SK-N-MC (cell line): ENCODE results near the gene SPATC1L.

Experiments used
- EZH2 ChIP-seq: fragments of 200-600 bp; sonication (generic); IDR thresholded peaks from one replicate; pipeline ENCODE4 v1.6.1; 2017; ENCODE audit warnings: antibody characterized with exemption
- FOXP2 ChIP-seq: optimal IDR thresholded peaks from 2 replicates; pipeline ENCODE3; 2011; ENCODE audit warnings: mild to moderate bottlenecking, moderate library complexity; ENCODE audit not compliant: insufficient read depth; ENCODE audit errors: extremely low read length, control extremely low read depth
- POLR2AphosphoS5 ChIP-seq: IDR thresholded peaks from 2 replicates; pipeline ENCODE4 v1.6.1; 2012; ENCODE audit warnings: mild to moderate bottlenecking, low read depth, low read length, borderline replicate concordance

DNA sequence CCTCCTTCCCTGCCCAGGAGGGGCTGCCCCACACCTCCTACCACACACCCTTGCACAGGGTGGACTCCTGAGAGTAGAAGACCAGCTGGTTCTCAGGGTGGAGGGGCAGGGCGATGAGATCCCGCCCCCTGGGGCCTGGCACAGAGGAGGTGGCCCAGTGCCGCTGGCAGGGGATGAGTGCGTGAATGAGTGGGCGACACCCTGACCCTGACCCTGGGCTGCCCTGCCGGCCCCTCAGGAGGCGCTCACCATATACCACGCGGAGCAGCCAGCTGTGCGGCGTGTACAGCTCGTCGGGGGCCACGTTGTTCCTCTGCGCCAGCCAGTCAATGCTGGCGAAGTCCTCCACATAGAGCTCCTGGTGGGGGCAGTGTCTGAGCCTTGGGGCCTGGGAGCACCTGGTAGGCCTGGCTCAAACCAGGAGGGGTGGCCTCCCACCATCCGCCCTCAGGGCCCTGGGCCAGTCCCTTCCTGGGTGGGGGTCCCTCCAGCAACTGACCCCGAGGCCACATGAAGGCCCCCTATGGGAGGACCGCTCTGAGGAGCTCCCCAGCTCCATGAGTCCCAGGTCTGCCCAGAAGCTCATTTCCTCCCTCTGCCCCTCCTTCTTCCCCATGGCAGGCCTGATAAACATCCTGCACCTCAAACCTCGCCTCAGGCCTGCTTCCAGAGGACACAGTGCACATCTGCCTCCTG is 31.3 kb upstream of the SPATC1L start:
- no peak for TF ChIP-seq POLR2AphosphoS5
- TF ChIP-seq EZH2: no peak
- no peak for TF ChIP-seq FOXP2
